Karpas-422 (cell line): ENCODE results near the gene KIF17. TPM values are rescaled to one million over a fixed set of nuclear protein-coding genes. Genes with fewer than 3 reads are reported as not detected.

Experiments used
- DNase-seq: peaks from one replicate; pipeline ENCODE4 v3.0.0-alpha.2; 2015
- H2AFZ ChIP-seq: fragments of 200-600 bp; sonication (generic); 2 replicates; pipeline ENCODE4 v1.6.1; 2014; ENCODE audit warnings: antibody characterized with exemption, low read length, mixed read lengths
- H3K27ac ChIP-seq: fragments of 200-600 bp; sonication (generic); 2 replicates; pipeline ENCODE4 v1.5.1; 2014; ENCODE audit warnings: mild to moderate bottlenecking, low read length, moderate library complexity
- H3K27me3 ChIP-seq: fragments of 200-600 bp; sonication (generic); 2 replicates; pipeline ENCODE4 v1.6.1; 2014; ENCODE audit warnings: low read length, mixed read lengths
- H3K36me3 ChIP-seq: fragments of 200-600 bp; sonication (generic); 2 replicates; pipeline ENCODE4 v1.6.1; 2014; ENCODE audit warnings: low read length, mixed read lengths; ENCODE audit not compliant: insufficient read depth
- H3K4me1 ChIP-seq: fragments of 200-600 bp; sonication (generic); 2 replicates; pipeline ENCODE4 v1.6.1; 2014; ENCODE audit warnings: mild to moderate bottlenecking, low read length, mixed read lengths
- H3K4me2 ChIP-seq: fragments of 200-600 bp; sonication (generic); 2 replicates; pipeline ENCODE4 v1.6.1; 2014; ENCODE audit warnings: low read length, low read depth, mild to moderate bottlenecking; ENCODE audit not compliant: poor library complexity, severe bottlenecking
- H3K4me3 ChIP-seq: fragments of 200-600 bp; sonication (generic); 2 replicates; pipeline ENCODE4 v1.5.1; 2014; ENCODE audit warnings: mild to moderate bottlenecking, antibody characterized with exemption, low read length, mixed read lengths
- H3K79me2 ChIP-seq: fragments of 200-600 bp; sonication (generic); 2 replicates; pipeline ENCODE4 v1.6.1; 2014; ENCODE audit warnings: mild to moderate bottlenecking, low read length, mixed read lengths
- H3K9ac ChIP-seq: fragments of 200-600 bp; sonication (generic); 2 replicates; pipeline ENCODE4 v1.6.0; 2014; ENCODE audit warnings: low read length
- H3K9me2 ChIP-seq: fragments of 200-600 bp; sonication (generic), shearing (Covaris generic); replicated peaks from 2 replicates; pipeline ENCODE4 v1.6.0; 2014; ENCODE audit warnings: mild to moderate bottlenecking, low read length, moderate library complexity; ENCODE audit not compliant: insufficient read depth
- H3K9me3 ChIP-seq: fragments of 300-700, 200-600 bp; sonication (generic); 2 replicates; pipeline ENCODE4 v1.6.1; 2014; ENCODE audit warnings: low read length, mixed read lengths
- H4K20me1 ChIP-seq: fragments of 200-600 bp; sonication (generic); 2 replicates; pipeline ENCODE4 v1.6.1; 2014; ENCODE audit warnings: mild to moderate bottlenecking, antibody characterized with exemption, low read length, low read depth; ENCODE audit not compliant: insufficient read depth
- total RNA-seq: library from RNA; depleted of rRNA; stranded (reverse); fragments of >200 nt; shearing (Covaris generic); gene quantifications from 2 replicates; pipeline ENCODE4 v1.2.3, GENCODE V29; 2014; ENCODE audit warnings: low replicate concordance

The KIF17 gene
- total RNA-seq, 1 experiment from 2014 or later = not detected

GRCh38 chr1:20725189-20726117, 7.6 kb upstream of the KIF17 start:
- no peaks in the 10 kb centered on the region for H3K36me3 ChIP-seq
- no peak overlapping the region for H3K4me3 ChIP-seq
- DNase-seq = no peak
- no peak overlapping the region for H2AFZ ChIP-seq
- no peak overlapping the region for H3K9ac ChIP-seq
- peaks cover 3% of the 10 kb centered on the region; the same call in 1 of the 2 replicates for H4K20me1 ChIP-seq
- no peaks in the 10 kb centered on the region for H3K9me2 ChIP-seq
- H3K27me3 ChIP-seq = no peaks in the 10 kb centered on the region
- no peak overlapping the region for H3K27ac ChIP-seq
- no peak overlapping the region for H3K4me2 ChIP-seq
- no peaks in the 10 kb centered on the region for H3K4me1 ChIP-seq
- H3K9me3 ChIP-seq = no peaks in the 10 kb centered on the region
- H3K79me2 ChIP-seq = no peaks in the 10 kb centered on the region

GRCh38 chr1:20724364-20725188, 6.8 kb upstream of the KIF17 start:
- H3K36me3 ChIP-seq = no peaks in the 10 kb centered on the region

GRCh38 chr1:20723537-20724363, 5.9 kb upstream of the KIF17 start:
- Histone ChIP-seq H3K27me3 (no peaks in the 10 kb centered on the region), H3K79me2 (no peaks in the 10 kb centered on the region), H3K9ac (no peak overlapping the region), H3K4me2 (no peak overlapping the region), H3K27ac (no peak overlapping the region), H3K36me3 (no peaks in the 10 kb centered on the region), H3K4me1 (no peaks in the 10 kb centered on the region), H4K20me1 (no peaks in the 10 kb centered on the region), H3K9me2 (no peaks in the 10 kb centered on the region), H2AFZ (no peak overlapping the region), H3K4me3 (no peak overlapping the region), H3K9me3 (no peaks in the 10 kb centered on the region)
- DNase-seq = no peak

More at GRCh38 chr1:20724364-20725188, 6.8 kb upstream of the KIF17 start:
- Histone ChIP-seq H3K9me3 (no peaks in the 10 kb centered on the region), H4K20me1 (no peaks in the 10 kb centered on the region), H3K27ac (no peak overlapping the region), H3K4me3 (no peak overlapping the region), H3K9me2 (no peaks in the 10 kb centered on the region), H3K79me2 (no peaks in the 10 kb centered on the region), H3K27me3 (no peaks in the 10 kb centered on the region), H3K4me1 (no peaks in the 10 kb centered on the region), H3K4me2 (no peak overlapping the region), H2AFZ (no peak overlapping the region), H3K9ac (no peak overlapping the region)
- no peak for DNase-seq

- peaks cover under 1% of the 10 kb centered on the region for H3K4me1 ChIP-seq
- H3K4me2 ChIP-seq = no peak overlapping the region
- H3K27ac ChIP-seq = no peak overlapping the region
- no peaks in the 10 kb centered on the region for H3K36me3 ChIP-seq
- no peaks in the 10 kb centered on the region for H3K79me2 ChIP-seq
- H3K9me2 ChIP-seq = no peaks in the 10 kb centered on the region
- H3K27me3 ChIP-seq = no peaks in the 10 kb centered on the region
- H3K4me3 ChIP-seq = no peak overlapping the region
- no peaks in the 10 kb centered on the region for H4K20me1 ChIP-seq
- DNase-seq = no peak
- H3K9me3 ChIP-seq = no peaks in the 10 kb centered on the region
- H3K9ac ChIP-seq = no peak overlapping the region
- no peak overlapping the region for H2AFZ ChIP-seq
These were observed 5.3 kb upstream of the KIF17 start for GRCh38 chr1:20723159-20723536.

GRCh38 chr1:20721117-20722061, 3.6 kb upstream of the KIF17 start:
- Histone ChIP-seq H3K9me3 (no peaks in the 10 kb centered on the region), H4K20me1 (no peaks in the 10 kb centered on the region), H3K4me1 (peaks cover 3% of the 10 kb centered on the region), H2AFZ (no peak overlapping the region), H3K36me3 (no peaks in the 10 kb centered on the region), H3K4me2 (no peak overlapping the region), H3K27me3 (no peaks in the 10 kb centered on the region), H3K4me3 (no peak overlapping the region), H3K79me2 (no peaks in the 10 kb centered on the region), H3K9ac (no peak overlapping the region), H3K27ac (no peak overlapping the region), H3K9me2 (no peaks in the 10 kb centered on the region)
- DNase-seq = no peak

- H4K20me1 ChIP-seq = no peaks in the 10 kb centered on the region
- no peaks in the 10 kb centered on the region for H3K79me2 ChIP-seq
- no peaks in the 10 kb centered on the region for H3K9me3 ChIP-seq
- H3K27ac ChIP-seq = no peak overlapping the region
- H3K4me1 ChIP-seq = peaks cover 3% of the 10 kb centered on the region
- no peaks in the 10 kb centered on the region for H3K9me2 ChIP-seq
- no peak overlapping the region for H3K4me3 ChIP-seq
- H3K4me2 ChIP-seq = no peak overlapping the region
- H3K9ac ChIP-seq = no peak overlapping the region
- no peaks in the 10 kb centered on the region for H3K27me3 ChIP-seq
- no peaks in the 10 kb centered on the region for H3K36me3 ChIP-seq
- no peak for DNase-seq
- H2AFZ ChIP-seq = no peak overlapping the region
These were observed 2.9 kb upstream of the KIF17 start for GRCh38 chr1:20720631-20721091.

DNA sequence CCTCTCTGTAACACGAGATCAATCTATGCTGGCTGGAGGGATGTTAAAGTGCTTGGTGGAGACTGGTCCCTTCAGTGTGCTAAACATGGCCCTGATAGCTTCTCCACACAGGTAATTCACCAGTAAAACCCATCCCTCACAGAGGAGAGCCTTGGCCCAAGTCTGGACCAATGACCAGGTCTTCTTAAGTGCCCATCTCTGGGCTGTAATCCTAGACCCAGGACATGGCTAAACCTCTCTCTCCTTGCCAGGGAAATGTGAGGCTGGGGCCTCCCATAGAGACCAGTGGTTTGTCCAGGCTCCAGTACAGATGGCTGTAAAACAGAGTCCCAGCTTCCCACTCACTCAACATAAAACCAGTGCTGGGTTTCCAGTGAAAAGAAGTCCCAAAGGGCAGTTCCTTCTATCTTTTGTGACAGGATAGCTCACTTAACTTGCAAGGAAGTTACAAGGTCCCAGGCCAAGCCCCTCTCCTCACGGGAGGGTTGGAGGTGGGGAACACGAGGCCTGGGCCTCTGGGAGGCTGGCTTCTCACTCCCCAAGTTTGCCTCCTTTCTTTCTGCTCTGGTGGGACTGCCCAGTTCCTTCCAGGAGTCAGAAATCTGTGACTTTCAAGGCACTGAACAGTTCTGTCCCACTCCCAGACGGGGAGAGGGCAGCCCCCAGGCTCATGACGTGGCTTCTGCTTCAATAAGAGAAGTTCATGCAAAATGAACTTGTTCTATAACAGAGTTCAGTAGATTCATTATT, 2.2 kb upstream of the KIF17 start:
- no peaks in the 10 kb centered on the region for H3K9me3 ChIP-seq
- H4K20me1 ChIP-seq = no peaks in the 10 kb centered on the region
- no peak overlapping the region for H3K27ac ChIP-seq
- H2AFZ ChIP-seq = no peak overlapping the region
- H3K4me1 ChIP-seq = peaks cover 3% of the 10 kb centered on the region
- H3K79me2 ChIP-seq = no peaks in the 10 kb centered on the region
- DNase-seq = no peak
- no peak overlapping the region for H3K4me3 ChIP-seq
- no peaks in the 10 kb centered on the region for H3K9me2 ChIP-seq
- no peak overlapping the region for H3K4me2 ChIP-seq
- no peak overlapping the region for H3K9ac ChIP-seq
- no peaks in the 10 kb centered on the region for H3K27me3 ChIP-seq
- H3K36me3 ChIP-seq = no peaks in the 10 kb centered on the region
